Stimulated activated CD4-positive, alpha-beta T cell treated with anti-CD3 and anti-CD28 coated beads, Interleukin-1b, Interleukin-23, amount 100 ng/mL, for 24 hours (primary cell): Measurements from ENCODE around the gene C1QL1.
A peak's percentile ranks its signal among the peaks of the same experiment; 100 is the strongest.

Source experiments
- DNase-seq, 4 experiments: peaks; one replicate each; pipeline ENCODE4 v3.0.0-alpha.2; 2020; ENCODE audit warnings: low read depth in 4 of 4, low spot score in 1 of 4

The C1QL1 gene

GRCh38 chr17:44968225-44969143 is at the start of gene C1QL1:
TSS of gene C1QL1 (minus strand) at chr17:44968303. CDS start at chr17:44968048, 255 bp downstream.
- peak; percentile 71 to 87 (median 82) for DNase-seq

DNA sequence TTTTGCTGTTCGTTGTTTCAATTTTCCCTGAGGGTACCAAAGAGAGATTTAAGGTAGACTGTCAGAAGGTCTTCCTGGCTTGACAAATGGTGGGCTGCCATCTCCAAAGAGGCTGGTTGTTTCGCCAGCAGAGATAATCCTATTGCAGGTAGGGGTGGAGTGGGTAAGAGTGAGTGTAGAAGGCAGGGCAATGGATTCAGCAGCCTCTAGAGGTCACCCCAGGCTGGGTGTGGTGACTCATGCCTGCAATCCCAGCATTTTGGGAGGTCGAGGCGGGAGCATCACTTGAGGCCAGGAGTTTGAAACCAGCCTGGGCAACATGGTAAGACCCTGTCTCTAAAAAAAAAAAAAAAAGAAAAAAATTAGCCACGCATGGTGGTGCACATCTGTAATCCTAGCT is 48.7 kb upstream of the C1QL1 start:
- DNase-seq: no peak

- no peak for DNase-seq
Measured at GRCh38 chr17:45016237-45016636, 48.1 kb upstream of the C1QL1 start.

GRCh38 chr17:45013021-45013997 is 45.2 kb upstream of the C1QL1 start:
- DNase-seq: no peak

- DNase-seq: no peak
Measured at GRCh38 chr17:45011767-45012166, 43.7 kb upstream of the C1QL1 start.

GRCh38 chr17:45009676-45010467 is 41.8 kb upstream of the C1QL1 start:
- no peak for DNase-seq

- DNase-seq: no peak
Measured at GRCh38 chr17:45008216-45008615, 40.1 kb upstream of the C1QL1 start.

- no peak for DNase-seq
Measured at GRCh38 chr17:45006927-45007461, 38.9 kb upstream of the C1QL1 start.

DNA sequence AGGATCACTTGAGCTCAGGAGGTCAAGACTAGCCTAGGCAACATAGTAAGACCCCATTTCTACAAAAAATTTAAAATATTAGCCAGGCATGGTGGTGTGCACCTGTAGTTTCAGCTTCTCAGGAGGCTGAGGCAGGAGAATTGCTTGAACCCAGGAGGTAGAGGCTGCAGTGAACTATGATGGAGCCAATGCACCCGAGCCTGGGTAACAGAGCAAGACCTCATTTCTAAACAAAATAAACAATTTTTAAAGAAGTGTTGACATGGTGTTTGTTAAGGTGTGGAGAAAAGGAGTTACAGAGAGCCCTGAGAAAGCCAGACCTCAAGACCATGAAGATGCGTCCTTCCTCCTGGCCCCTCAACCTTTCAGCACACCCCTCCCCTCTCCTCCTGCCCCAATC is 37.6 kb upstream of the C1QL1 start:
- DNase-seq: no peak

DNA sequence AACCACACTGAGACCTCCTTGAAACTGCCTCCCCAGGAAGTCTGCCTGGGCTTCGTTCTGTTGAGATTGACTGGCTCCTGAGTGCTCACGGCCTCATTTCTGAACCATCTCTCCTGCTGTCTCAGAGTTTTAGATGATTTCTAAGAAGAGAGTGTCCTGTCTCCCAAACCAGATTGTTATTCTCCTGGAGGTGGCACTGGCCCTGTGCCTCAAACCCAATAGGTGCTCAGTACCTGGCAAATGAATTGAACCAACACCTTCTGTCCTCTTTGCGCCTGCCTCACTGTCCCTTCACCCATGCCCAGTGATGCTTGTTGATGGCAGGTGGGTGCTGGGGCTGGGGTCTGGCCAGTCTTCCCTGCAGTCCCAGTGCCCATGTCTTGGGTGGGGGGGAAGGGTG is 36.3 kb upstream of the C1QL1 start:
- DNase-seq: no peak

DNA sequence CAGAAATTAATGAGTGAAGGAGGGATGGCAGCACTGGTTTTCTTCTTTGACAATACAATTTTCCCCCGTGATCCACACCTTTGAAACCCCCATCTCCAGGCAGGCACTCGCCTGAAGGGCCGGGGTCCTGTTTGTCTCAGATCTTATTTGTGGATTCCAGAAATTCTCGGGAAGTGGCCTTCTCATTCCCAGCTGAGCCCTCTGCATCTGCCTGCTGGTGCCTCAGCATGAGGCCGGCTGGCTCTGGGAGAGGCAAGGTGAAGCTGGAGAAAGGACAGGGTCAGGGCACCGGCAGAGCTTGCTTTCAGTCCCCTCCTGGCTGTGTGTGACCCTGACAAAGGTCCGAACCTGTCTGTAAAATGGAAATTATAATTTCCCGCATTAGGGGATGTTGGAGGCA is 35.8 kb upstream of the C1QL1 start:
- no peak for DNase-seq

GRCh38 chr17:45001310-45001709 is 33.2 kb upstream of the C1QL1 start:
- DNase-seq: no peak

DNA sequence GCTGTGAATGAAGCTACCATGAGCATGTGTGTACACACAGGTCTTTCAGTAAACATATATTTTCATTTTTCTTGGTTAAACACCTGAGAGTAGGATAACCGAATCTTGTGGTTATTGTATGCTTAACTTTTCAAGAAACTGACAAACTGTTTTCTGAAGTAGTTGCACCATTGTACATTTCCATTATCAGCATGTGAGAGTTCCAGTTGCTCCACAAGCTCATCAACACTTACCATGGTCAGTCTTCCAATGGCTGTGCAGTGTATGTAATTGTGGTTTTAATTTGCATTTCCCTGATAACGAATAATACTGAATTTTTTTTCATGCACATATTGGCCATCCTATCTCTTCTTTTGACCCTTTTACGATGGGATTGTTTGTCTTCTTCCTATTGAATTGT is 31.3 kb upstream of the C1QL1 start:
- DNase-seq: no peak

DNA sequence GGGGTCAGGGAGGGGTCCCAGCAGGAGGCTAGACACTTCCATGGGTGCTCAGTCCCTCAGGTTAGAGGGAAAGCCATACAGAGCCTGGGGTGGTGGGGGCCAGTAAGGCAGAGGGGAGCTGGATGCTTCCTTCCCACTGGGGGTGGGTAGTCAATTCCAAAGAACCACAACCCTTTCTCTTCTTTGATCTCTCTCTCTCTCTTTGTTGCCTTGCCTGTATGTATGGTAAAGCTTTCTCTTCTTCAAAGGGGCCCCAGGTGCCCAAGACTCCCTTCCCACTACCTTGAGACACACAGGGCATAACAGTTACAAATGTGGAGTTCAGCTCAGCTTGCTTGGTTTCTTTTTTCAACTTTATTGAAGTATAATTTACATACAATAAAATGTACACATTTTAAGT is 30.5 kb upstream of the C1QL1 start:
- no peak for DNase-seq

- no peak for DNase-seq
Measured at GRCh38 chr17:44997733-44998520, 29.8 kb upstream of the C1QL1 start.

DNA sequence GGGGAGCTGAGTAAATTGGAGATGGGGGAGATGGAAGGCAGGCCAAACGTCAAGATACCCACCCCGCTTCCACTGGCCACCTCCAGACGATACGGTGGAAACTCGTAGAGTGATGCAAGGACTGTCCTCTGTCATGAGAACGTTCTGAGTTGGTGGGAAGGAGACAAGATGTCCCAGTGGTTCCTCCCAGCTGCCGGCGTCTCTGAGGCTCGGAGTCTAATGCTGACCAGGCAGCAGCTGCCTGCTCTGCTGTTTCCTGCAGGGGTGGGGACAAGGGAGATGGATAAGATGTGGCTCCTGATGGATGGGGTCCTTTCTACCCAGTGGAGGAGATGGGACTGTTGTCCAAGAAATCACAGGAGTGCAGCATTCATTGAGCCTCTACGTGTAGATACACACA is 28.2 kb upstream of the C1QL1 start:
- no peak for DNase-seq

- DNase-seq: no peak
Measured at GRCh38 chr17:44995436-44996001, 27.4 kb upstream of the C1QL1 start.

DNA sequence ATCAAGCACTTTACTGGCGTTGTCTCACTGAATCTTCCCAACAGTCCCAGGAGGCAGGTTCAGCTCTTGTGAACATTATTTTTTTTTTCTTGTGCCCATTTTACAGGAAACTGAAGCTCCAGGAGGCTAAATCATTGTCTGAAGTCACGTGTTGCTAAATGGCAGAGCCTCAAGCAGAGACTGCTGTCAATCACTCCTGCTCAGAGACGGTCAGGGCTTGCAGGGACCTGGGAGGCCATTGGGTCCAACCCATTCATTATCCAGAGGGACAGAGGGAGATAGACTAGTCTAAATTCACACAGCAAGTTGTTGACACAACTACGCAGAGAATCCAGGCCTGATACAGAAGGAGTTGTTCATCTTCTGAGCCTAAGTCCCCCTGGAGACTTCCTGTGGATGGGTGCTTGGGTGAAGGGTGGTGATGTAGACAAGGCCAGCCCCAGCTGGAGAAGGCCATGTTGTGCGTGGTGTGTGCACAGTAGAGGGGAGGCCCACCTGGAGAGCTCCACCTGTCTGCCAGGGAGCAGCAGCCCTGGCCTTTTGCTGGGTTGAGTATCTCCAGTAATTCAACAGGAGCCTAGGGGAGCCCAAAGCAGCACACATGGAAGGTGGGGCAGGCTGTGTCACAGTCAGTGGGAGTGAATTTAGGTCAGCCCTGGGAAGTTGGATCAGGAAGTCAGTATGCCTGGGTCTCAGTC is 24.3 kb upstream of the C1QL1 start:
- DNase-seq: no peak

DNA sequence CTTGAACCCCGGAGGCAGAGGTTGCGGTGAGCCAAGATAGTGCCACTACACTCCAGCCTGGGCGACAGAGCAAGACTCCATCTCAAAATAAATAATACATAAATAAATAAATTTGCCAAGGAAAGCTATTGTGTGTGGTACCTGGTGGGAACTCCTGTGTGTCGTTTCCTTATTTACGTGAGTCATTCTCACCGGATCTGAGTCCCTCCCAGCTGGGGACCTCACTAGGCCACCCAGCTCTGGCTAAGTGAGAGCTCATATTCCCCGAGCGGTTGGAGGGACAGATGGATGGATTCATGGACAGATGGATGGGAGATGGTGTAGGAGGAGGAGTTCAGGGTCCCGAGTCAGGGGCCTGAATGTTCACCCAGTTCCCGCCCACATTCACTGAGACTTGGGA is 22.9 kb upstream of the C1QL1 start:
- DNase-seq: no peak
